Endodermal cell (in vitro differentiated cells): ENCODE results near the gene KRTAP19-3. TPM values are rescaled to one million over a fixed set of nuclear protein-coding genes. Genes with fewer than 3 reads are reported as not detected.

Source experiments
- DNase-seq: peaks from one replicate; pipeline ENCODE4 v3.0.0-alpha.2; 2017
- H3K27ac ChIP-seq: 2 replicates; pipeline ENCODE4 v1.5.1; 2013; ENCODE audit warnings: mild to moderate bottlenecking, low read depth, low read length, moderate library complexity
- H3K27me3 ChIP-seq: 2 replicates; pipeline ENCODE4 v1.6.1; 2013; ENCODE audit warnings: mild to moderate bottlenecking, low read length, moderate library complexity; ENCODE audit not compliant: insufficient read depth, control insufficient read depth, poor library complexity, severe bottlenecking
- H3K36me3 ChIP-seq: 2 replicates; pipeline ENCODE4 v1.7.0; 2013; ENCODE audit warnings: mild to moderate bottlenecking, low read length, moderate library complexity; ENCODE audit not compliant: control insufficient read depth, insufficient read depth
- H3K4me1 ChIP-seq: one replicate; pipeline ENCODE4 v1.7.0; 2013; ENCODE audit warnings: low read length; ENCODE audit not compliant: control insufficient read depth, insufficient read depth
- H3K4me3 ChIP-seq: 2 replicates; pipeline ENCODE4 v1.5.1; 2013; ENCODE audit warnings: mild to moderate bottlenecking, low read length, moderate library complexity
- H3K9ac ChIP-seq: 2 replicates; pipeline ENCODE4 v1.6.1; 2013; ENCODE audit warnings: mild to moderate bottlenecking, low read length, moderate library complexity; ENCODE audit not compliant: poor library complexity, severe bottlenecking; ENCODE audit errors: extremely low read depth
- H3K9me3 ChIP-seq: 2 replicates; pipeline ENCODE4 v1.6.1; 2013; ENCODE audit warnings: mild to moderate bottlenecking, low read length, moderate library complexity; ENCODE audit not compliant: control insufficient read depth
- H3K27ac Mint-ChIP-seq: 2 replicates; pipeline ENCODE4 v1.8.0; 2020; ENCODE audit warnings: mixed read lengths
- H3K27me3 Mint-ChIP-seq: 2 replicates; pipeline ENCODE4 v1.8.0; 2021; ENCODE audit warnings: mild to moderate bottlenecking, mixed read lengths; ENCODE audit not compliant: insufficient read depth
- H3K36me3 Mint-ChIP-seq: 2 replicates; pipeline ENCODE4 v1.8.0; 2020; ENCODE audit warnings: low read depth, mixed read lengths
- H3K4me1 Mint-ChIP-seq: 2 replicates; pipeline ENCODE4 v1.8.0; 2020; ENCODE audit warnings: mixed read lengths
- H3K4me3 Mint-ChIP-seq: 2 replicates; pipeline ENCODE4 v1.8.0; 2020; ENCODE audit warnings: mild to moderate bottlenecking, moderate library complexity, mixed read lengths
- H3K9me3 Mint-ChIP-seq: 2 replicates; pipeline ENCODE4 v1.8.0; 2020; ENCODE audit warnings: mild to moderate bottlenecking, mixed read lengths
- CTCF ChIP-seq: fragments of 200-600 bp; sonication (generic); conservative IDR thresholded peaks from 2 replicates; pipeline ENCODE4 v1.5.0; 2021; ENCODE audit warnings: antibody characterized with exemption, mild to moderate bottlenecking
- WGBS, 2 experiments: methylation state at CpG; one replicate each; pipeline versions ENCODE4 v1.1.5 to v1.1.7; 2013; ENCODE audit warnings: missing lambda C conversion rate in 2 of 2, mixed read lengths in 1 of 2; ENCODE audit not compliant: insufficient coverage in 1 of 2, insufficient read length in 1 of 2; 5-methylcytosine and 5-hydroxymethylcytosine counted together
- long read RNA-seq, 4 experiments: library from polyadenylated mRNA in 2 of 4; library from RNA in 1 of 4; library from capped mRNA in 1 of 4; stranded (forward) in 3 of 4; unstranded in 1 of 4; transcript quantifications; one replicate each; pipeline ENCODE4 v2.0.0, GENCODE V29; 2020 to 2021; ENCODE audit warnings: inconsistent platforms in 1 of 4
- polyA plus RNA-seq, 2 experiments: library from polyadenylated mRNA; stranded (reverse); fragments of 50-300 nt; gene quantifications; one replicate each; pipeline ENCODE4 v1.2.3, GENCODE V29; 2013
- total RNA-seq, 2 donors: library from RNA; stranded (reverse); fragmentation: NEBNext Ultra II Directional in 1 of 2; extraction: Animal tissue kit (Norgen Biotek cat#: 25700) in 1 of 2; gene quantifications; 2 replicates in 1 of 2; 3 replicates in 1 of 2; pipeline ENCODE4 v1.2.1, GENCODE V29; 2021

The KRTAP19-3 gene
- not detected for total RNA-seq
- not detected for polyA plus RNA-seq (2013, experiment 1 of 2)
- polyA plus RNA-seq (2013, experiment 2 of 2): not detected
- long read RNA-seq, experiment 1: 0 reads
- long read RNA-seq, experiment 2: 0 reads
- long read RNA-seq, experiment 3: 0 reads
- long read RNA-seq, experiment 4: 0 reads

DNA sequence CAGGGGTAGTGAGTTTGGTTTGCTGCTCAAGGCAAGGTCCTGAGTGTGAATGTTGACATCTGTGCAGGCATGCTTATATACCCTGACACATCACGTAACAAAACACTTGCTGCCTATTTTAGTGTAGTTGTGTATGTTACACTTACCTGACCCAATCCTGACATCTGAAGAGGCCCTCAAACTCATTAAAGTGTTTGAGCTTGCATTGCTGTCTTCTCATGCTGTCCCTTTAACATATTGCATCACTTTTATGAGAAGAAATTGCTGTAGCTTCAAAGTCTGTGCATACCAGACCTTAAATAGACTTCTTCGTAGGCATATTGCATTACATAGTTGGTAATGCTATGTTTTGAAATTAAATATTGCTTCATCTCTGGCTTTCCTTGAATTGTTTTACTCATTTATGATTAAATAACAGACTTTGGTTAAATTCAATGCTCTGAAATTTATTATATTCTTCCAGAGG lies at the start of gene KRTAP19-3:
Gene KRTAP19-3 (minus strand): TSS at position 51 of the 466 bp plus-strand sequence. CDS start 56 bp downstream, outside the sequence.
- Histone ChIP-seq H3K36me3 (no peaks in the 10 kb centered on the region), H3K4me1 (no peaks in the 10 kb centered on the region), H3K4me3 (no peak within 1 kb of the TSS), H3K27me3 (no peaks in the 10 kb centered on the region), H3K9me3 (peaks cover 2% of the 10 kb centered on the region), H3K9ac (no peak within 1 kb of the TSS), H3K27ac (no peak within 1 kb of the TSS)
- WGBS, 2 experiments: 93% methylated on average over 2 of the region's 2 CpGs; no CpG with 5 or more reads in 1 of the 2 experiments
- peaks cover 27% of the 10 kb centered on the region for H3K9me3 Mint-ChIP-seq
- H3K4me1 Mint-ChIP-seq: no peaks in the 10 kb centered on the region
- no peak for DNase-seq
- TF ChIP-seq CTCF: no peak
- H3K27me3 Mint-ChIP-seq: no peaks in the 10 kb centered on the region
- no peak within 1 kb of the TSS for H3K4me3 Mint-ChIP-seq
- no peaks in the 10 kb centered on the region for H3K36me3 Mint-ChIP-seq
- H3K27ac Mint-ChIP-seq: no peak within 1 kb of the TSS

- Histone ChIP-seq H3K27me3 (no peaks in the 10 kb centered on the region), H3K36me3 (no peaks in the 10 kb centered on the region), H3K4me1 (no peaks in the 10 kb centered on the region), H3K27ac (no peak overlapping the region), H3K4me3 (no peak overlapping the region), H3K9ac (no peak overlapping the region), H3K9me3 (peaks cover 6% of the 10 kb centered on the region)
- Mint-ChIP-seq H3K4me1 (no peaks in the 10 kb centered on the region), H3K27me3 (no peaks in the 10 kb centered on the region), H3K27ac (no peak overlapping the region), H3K9me3 (peaks cover 13% of the 10 kb centered on the region), H3K4me3 (no peak overlapping the region), H3K36me3 (no peaks in the 10 kb centered on the region)
- TF ChIP-seq CTCF: no peak
- no peak for DNase-seq
- 91% methylated on average over 1 of the region's 1 CpG; no CpG with 5 or more reads in 1 of the 2 experiments for WGBS, 2 experiments
Measured at GRCh38 chr21:30518876-30519275, 27.1 kb upstream of the KRTAP19-3 start.

- no peak for TF ChIP-seq CTCF
- H3K27ac ChIP-seq: no peak overlapping the region
- Mint-ChIP-seq H3K9me3 (peaks cover 5% of the 10 kb centered on the region), H3K27ac (no peak overlapping the region), H3K4me3 (no peak overlapping the region), H3K27me3 (no peaks in the 10 kb centered on the region), H3K36me3 (no peaks in the 10 kb centered on the region), H3K4me1 (no peaks in the 10 kb centered on the region)
- no peak overlapping the region for H3K4me3 ChIP-seq
- DNase-seq: no peak
- WGBS, 2 experiments: 60 to 89% methylated on average over 1 of the region's 1 CpG
- H3K9ac ChIP-seq: no peak overlapping the region
- H3K27me3 ChIP-seq: no peaks in the 10 kb centered on the region
- no peaks in the 10 kb centered on the region for H3K36me3 ChIP-seq
- H3K9me3 ChIP-seq: no peaks in the 10 kb centered on the region
- H3K4me1 ChIP-seq: no peaks in the 10 kb centered on the region
Measured at GRCh38 chr21:30515681-30516080, 23.9 kb upstream of the KRTAP19-3 start.
